ENCODE results near the gene RTKN2.
"Not testable (repeated sequence)": the region's sequence is repeated elsewhere in the genome, so short reads cannot be mapped to it uniquely, and the experiment has no call there.

Gene RTKN2

GRCh38 chr10:62259456-62259855, 9.2 kb downstream of the RTKN2 start:
- no peak for DNase-seq

DNA sequence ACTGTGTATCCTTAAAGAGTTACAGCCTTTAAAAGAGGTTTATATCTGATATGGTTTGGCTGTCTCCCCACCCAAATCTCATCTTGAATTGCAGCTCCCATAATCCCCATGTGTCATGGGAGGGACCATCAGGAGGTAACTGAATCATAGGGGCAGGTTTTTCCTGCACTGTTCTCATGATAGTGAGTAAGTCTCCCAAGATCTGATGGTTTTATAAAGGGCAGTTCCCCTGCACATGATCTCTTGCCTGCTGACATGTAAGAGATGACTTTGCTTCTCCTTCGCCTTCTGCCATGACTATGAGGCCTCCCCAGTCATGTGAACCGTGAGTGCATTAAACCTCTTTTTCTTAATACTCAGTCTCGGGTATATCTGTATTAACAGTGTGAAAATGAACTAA, 9.7 kb downstream of the RTKN2 start:
- DNase-seq: no peak

- DNase-seq: no peak
These were observed 14.9 kb downstream of the RTKN2 start for GRCh38 chr10:62253704-62254103.

- no peak for DNase-seq
These were observed 16.6 kb downstream of the RTKN2 start for GRCh38 chr10:62252051-62252450.

DNA sequence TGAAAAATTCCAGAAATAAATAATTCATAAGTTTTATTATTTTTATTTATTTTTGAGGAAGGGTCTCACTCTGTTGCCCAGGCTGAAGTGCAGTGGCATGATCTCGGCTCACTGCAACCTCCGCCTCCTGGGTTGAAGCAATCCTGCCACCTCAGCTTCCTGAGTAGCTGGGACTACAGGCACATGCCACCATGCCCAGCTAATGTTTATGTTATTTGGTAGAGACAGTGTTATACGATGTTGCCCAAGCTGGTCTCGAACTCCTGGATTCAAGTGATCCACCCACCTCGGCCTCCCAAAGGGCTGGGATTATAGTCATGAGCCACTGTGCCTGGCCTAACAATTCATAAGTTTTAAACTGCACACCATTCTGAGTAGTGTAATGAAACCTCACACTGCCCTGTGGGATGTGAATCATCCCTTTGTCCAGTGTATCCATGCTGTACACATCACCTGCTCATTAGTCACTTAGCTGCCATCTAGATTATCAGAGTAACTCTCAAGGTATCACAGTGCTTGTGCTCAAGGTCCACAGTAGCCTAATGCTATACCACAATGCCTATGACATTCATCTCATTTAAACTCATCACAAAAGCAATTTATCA, 17.9 kb downstream of the RTKN2 start:
- DNase-seq: no peak

DNA sequence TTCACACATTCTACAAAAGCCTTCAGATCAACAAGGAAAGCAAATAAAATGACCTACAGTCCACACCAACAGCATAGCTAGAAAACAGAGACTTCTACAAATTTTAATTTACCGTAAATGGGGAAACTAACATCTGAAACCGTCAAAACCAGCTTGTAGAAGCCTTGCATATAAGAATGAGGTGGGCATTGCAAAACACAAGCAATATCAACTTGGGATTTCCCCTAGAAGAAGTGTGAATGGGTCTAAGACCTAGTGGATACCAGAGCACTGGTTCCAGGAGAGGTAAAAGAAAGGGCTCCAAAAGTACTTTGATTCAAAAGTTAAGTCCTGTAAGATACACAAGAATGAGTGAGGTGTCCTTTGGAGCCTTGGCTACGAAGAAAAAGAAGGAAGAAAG, 18.7 kb downstream of the RTKN2 start:
- DNase-seq: no peak

DNA sequence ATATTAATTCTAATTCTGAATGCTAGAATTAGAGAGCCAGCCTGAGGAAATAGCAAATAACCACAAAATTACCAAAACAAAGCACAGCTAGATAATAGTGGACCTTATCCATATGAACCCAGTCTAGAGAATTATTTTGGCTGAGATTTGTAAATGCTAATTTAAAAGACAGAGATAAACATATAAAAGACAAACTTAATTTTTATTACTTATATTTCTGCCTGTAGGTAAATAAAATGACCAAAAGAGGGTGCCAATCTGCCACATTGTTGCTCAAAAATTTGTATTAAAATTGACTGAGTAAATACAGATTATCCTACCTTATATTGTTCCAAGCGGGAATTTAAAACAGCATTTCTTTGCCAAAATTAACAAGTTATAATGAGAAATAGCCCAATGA, 20.2 kb downstream of the RTKN2 start:
- peak; percentile 28 to 58 for DNase-seq

- DNase-seq: peak; percentile 84 to 85
These were observed 23.7 kb downstream of the RTKN2 start for GRCh38 chr10:62244785-62245467.

GRCh38 chr10:62244088-62244487, 24.6 kb downstream of the RTKN2 start:
- DNase-seq: no peak

GRCh38 chr10:62243647-62243997, 25.0 kb downstream of the RTKN2 start:
- DNase-seq: no peak

DNA sequence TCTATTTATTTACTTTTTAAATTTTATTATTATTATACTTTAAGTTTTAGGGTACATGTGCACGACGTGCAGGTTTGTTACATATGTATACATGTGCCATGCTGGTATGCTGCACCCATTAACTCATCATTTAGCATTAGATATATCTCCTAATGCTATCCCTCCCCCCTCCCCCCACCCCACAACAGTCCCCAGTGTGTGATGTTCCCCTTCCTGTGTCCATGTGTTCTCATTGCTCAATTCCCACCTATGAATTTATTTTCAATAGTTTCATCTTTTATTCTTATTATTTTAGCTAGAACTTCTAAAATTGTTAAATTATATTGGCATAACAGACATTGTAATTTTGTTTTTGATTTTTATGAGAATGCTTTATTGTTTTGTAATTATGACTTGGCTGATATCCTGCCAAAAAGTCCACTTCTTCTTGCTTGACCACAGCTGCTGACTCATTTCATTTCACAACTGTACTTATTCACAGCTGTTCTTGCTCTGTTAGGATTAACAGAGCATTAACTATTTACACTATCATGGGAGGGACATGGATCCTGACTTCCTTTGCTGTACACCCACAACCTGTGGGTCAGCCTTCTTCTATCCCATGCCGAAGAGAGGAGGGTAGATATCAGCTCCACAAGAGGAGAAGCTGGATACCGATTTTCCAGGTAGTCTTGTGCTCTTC, 25.5 kb downstream of the RTKN2 start:
- DNase-seq: peak; percentile 26 to 30

GRCh38 chr10:62241521-62241920, 27.1 kb downstream of the RTKN2 start:
- DNase-seq: not testable (repeated sequence)

GRCh38 chr10:62239994-62240393, 28.6 kb downstream of the RTKN2 start:
- DNase-seq: no peak

- DNase-seq: no peak
These were observed 29.8 kb downstream of the RTKN2 start for GRCh38 chr10:62238880-62239279.

GRCh38 chr10:62237966-62238365, 30.7 kb downstream of the RTKN2 start:
- DNase-seq: no peak

- no peak for DNase-seq
These were observed 31.1 kb downstream of the RTKN2 start for GRCh38 chr10:62237506-62237905.

DNA sequence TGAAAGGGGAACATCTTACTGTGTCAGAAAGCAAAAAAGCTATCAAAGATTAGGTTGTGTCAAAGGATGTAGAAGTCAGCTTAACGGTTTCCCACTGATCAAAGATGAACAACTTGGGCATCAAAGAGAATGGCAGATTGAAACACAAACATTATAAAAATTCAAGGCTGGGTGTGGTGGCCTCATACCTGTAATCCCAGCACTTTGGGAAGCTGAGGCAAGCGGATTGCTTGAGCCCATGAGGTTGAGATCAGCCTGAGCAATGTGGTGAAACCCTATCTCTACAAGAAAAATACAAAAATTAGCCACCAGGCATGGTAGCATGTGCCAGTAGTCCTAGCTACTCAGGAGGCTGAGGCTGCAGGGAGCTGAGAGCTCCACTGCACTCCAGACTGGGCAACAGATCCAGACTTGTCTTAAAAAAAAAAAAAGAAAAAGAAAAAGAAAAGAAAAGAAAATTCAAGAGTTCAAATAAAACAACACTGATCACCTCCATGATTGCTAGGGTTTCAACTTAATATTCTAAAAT, 34.5 kb downstream of the RTKN2 start:
- no peak for DNase-seq

DNA sequence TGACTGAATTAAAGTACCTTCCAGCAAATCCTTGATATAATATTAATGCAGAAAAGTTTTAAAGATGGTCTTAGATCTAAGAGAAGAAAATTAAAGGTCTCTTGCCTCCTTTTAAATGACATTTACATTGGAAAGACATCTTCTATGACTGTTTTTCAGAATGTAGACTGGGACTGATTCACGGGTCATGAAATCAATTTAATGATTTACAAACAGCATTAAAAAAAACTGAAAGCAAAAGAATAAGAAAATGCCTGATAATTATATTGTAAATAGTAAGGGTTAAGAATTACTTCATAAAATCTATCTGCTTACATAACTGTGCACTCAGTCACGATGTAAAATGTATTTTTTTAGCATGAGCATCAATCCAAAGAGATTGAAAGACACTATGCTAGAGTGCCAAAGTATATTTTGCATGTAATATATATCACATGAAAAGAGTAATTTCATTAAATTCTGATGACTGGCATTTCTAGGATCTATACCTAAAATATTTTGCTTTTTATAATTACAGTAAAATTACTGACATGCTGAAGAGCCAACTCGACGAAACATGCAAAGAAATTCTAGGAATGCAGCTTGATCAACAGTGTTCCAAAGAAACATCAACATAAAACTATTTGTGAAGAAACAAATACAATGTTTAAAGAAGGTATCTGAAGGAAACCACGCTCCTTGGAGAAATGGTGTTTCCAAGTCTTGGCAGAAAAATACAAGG, 35.1 kb downstream of the RTKN2 start:
- no peak for DNase-seq

GRCh38 chr10:62231805-62232204, 36.8 kb downstream of the RTKN2 start:
- DNase-seq: no peak

GRCh38 chr10:62231371-62231770, 37.3 kb downstream of the RTKN2 start:
- DNase-seq: no peak

DNA sequence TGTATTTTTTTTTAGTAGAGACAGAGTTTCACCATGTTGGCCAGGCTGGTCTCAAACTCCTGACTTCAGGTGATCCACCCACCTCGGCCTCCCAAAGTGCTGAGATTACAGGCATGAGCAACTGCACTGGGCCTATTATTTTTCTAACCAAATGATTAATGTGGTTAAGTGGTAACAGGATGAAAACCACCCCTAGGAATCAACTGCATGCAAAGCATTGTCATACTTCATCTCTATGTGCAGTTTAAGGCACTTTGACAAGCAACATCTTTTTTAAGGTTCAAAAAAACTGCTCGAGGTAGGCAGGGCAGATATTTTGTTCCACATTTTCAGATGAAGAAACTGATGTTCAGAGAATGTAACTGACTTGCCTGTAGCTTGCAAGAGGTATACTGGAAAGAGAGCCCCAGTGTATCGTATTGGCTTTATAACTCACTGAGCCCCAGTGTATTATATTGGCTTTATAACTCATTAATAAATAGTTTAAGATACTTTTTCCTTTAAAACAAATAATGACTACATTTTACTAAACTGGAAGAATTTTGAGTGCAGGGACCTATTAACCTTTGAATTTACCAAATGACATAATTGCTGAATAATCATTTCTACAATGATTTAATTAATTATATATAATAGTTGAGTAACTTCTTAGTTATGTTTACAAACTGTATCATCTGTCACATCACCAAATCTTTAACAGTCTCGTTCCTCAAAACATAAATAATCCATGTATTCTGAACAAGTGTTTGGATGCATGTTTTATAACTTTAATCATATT, 38.1 kb downstream of the RTKN2 start:
- DNase-seq: no peak

DNA sequence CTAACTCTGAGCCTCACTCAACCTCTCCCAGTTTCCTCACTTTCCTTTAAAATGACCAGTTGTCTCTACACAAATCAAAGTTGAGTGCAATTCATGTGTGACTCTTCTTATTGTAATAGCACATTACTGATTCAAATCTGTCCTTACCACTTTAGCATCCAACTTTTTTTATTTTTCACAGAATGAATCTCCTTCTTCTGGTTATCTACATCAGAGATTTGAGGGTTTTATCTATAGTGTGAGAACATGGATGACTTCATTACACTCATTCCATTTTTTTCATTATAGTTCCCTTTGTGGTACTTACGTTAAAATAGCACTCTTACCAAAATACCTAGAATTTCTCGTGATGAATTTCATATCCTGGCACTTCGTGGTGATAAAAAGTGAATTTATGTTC, 43.3 kb downstream of the RTKN2 start:
- no peak for DNase-seq

- no peak for DNase-seq
These were observed 44.0 kb downstream of the RTKN2 start for GRCh38 chr10:62224606-62225005.

Measured in Kasumi-1 (cell line).